CD4-positive, alpha-beta memory T cell (primary cell): Measurements from ENCODE around the gene EXOC8. TPM values are rescaled to one million over a fixed set of nuclear protein-coding genes. Genes with fewer than 3 reads are reported as not detected.
"Not testable (repeated sequence)": the region's sequence is repeated elsewhere in the genome, so short reads cannot be mapped to it uniquely, and the experiment has no call there.

Source experiments
- CTCF ChIA-PET: fragments of 350-600 bp; sonication (Branson Sonifier 250); formaldehyde crosslinking; loops from one replicate; lab custom pipeline; 2021; ENCODE audit warnings: inconsistent platforms; ENCODE audit not compliant: partially characterized antibody; lab: Charles Lee
- POLR2A ChIA-PET: fragments of 350-600 bp; sonication (Branson Sonifier 250); formaldehyde crosslinking; loops from one replicate; lab custom pipeline; 2021; ENCODE audit not compliant: partially characterized antibody; lab: Charles Lee
- DNase-seq, 5 donors: peaks; one replicate each; pipeline versions ENCODE4 v3.0.0 to v3.0.0-alpha.2; 2020 to 2022; ENCODE audit warnings: mixed read lengths in 1 of 5
- H3K27ac ChIP-seq: one replicate; pipeline ENCODE4 v1.7.0; 2013; ENCODE audit warnings: low read depth, low read length
- H3K27me3 ChIP-seq: 2 replicates; pipeline ENCODE4 v1.7.0; 2013; ENCODE audit warnings: mild to moderate bottlenecking, low read length, moderate library complexity; ENCODE audit not compliant: insufficient read depth
- H3K36me3 ChIP-seq: 2 replicates; pipeline ENCODE4 v1.7.0; 2013; ENCODE audit warnings: mild to moderate bottlenecking, low read length, moderate library complexity; ENCODE audit not compliant: insufficient read depth
- H3K4me1 ChIP-seq: 2 replicates; pipeline ENCODE4 v1.7.0; 2013; ENCODE audit warnings: mild to moderate bottlenecking, low read length, moderate library complexity; ENCODE audit not compliant: insufficient read depth
- H3K4me3 ChIP-seq, 2 donors: one replicate each; pipeline ENCODE4 v1.7.0; 2013; ENCODE audit warnings: low read length in 2 of 2, mild to moderate bottlenecking in 1 of 2
- H3K9me3 ChIP-seq, 2 donors: one replicate each; pipeline ENCODE4 v1.7.0; 2013; ENCODE audit warnings: low read length in 2 of 2, control low read depth in 1 of 2; ENCODE audit not compliant: control insufficient read depth in 1 of 2
- H3K27ac Mint-ChIP-seq, 7 donors: one replicate each; pipeline ENCODE4 v1.8.0; 2020 to 2021; ENCODE audit warnings: mixed read lengths in 7 of 7, mild to moderate bottlenecking in 6 of 7, inconsistent platforms in 3 of 7, moderate library complexity in 3 of 7
- H3K27me3 Mint-ChIP-seq, 2 donors: one replicate each; pipeline ENCODE4 v1.8.0; 2020 to 2021; ENCODE audit warnings: mixed read lengths in 2 of 2
- H3K36me3 Mint-ChIP-seq, 2 donors: one replicate each; pipeline ENCODE4 v1.8.0; 2020 to 2021; ENCODE audit warnings: mixed read lengths in 2 of 2, inconsistent platforms in 1 of 2, mild to moderate bottlenecking in 1 of 2
- H3K4me1 Mint-ChIP-seq, 4 donors: one replicate each; pipeline ENCODE4 v1.8.0; 2020 to 2021; ENCODE audit warnings: mixed read lengths in 4 of 4, mild to moderate bottlenecking in 1 of 4
- H3K4me3 Mint-ChIP-seq, 8 donors: one replicate each; pipeline ENCODE4 v1.8.0; 2020 to 2021; ENCODE audit warnings: mixed read lengths in 8 of 8, mild to moderate bottlenecking in 7 of 8, moderate library complexity in 6 of 8, inconsistent platforms in 3 of 8
- H3K9me3 Mint-ChIP-seq, 8 donors: one replicate each; pipeline ENCODE4 v1.8.0; 2020 to 2021; ENCODE audit warnings: mixed read lengths in 8 of 8, mild to moderate bottlenecking in 5 of 8, inconsistent platforms in 3 of 8, moderate library complexity in 1 of 8
- intact Hi-C: fragments of 100-400 bp; cut with micrococcal nuclease; formaldehyde crosslinking; loops from one replicate; pipeline ENCODE4 v1.15.1; 2023
- polyA plus RNA-seq, 2 donors: library from polyadenylated mRNA; unstranded; fragments of 300-500 nt; fragmentation: Illumina TruSeq; gene quantifications; one replicate each; pipeline ENCODE4 v1.2.3, GENCODE V29; 2021
- total RNA-seq, 2 experiments: library from RNA; stranded (reverse); gene quantifications; one replicate each; pipeline ENCODE4 v1.2.3, GENCODE V29; 2021

EXOC8 gene
- total and polyA plus RNA-seq, 4 experiments from 2014 or later, result 2.2 to 37.7 (median 20.4) TPM

DNA sequence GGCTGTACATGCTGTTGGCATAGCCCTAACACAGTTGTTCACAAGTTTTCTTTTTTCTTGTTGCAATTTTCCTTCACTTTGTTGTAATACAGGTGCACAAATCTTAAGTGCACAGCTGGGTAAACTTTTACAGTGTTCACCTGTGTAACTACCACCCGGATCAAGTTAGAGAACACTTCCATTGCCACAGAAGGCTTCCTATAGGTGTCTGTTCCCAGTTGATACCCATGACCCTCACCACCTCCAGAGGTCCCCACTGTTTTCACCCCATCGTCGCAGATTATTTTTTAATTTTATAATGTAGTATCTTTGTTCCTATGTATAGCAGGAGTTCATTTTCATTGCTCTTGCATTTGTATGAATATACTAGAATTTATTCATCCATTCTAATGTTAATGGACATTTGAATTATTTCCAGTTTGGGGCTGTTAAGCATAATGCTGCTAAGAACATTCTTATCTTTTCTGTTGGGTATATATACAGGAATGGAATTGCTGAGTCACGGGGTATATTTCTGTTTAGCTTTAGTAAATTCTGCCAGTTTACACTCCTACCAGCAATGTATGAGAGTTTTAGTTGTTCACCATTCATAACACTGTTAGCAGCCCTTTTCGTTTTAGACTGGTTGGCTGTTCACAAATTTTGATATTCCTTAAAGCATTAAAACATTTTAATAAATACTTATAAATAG, 16.8 kb upstream of the EXOC8 start:
- intact Hi-C loops, result loop anchor here (5.0 kb wide), 2 partner anchors 173 to 403 kb away; partner anchors contain the start of gene TSNAX
- peaks cover 5 to 9% (median 7%) of the 10 kb centered on the region in 4 donors for H3K4me1 Mint-ChIP-seq
- DNase-seq, result no peak
- Histone ChIP-seq H3K4me1 (peaks cover 5% of the 10 kb centered on the region), H3K9me3 (no peaks in the 10 kb centered on the region), H3K36me3 (peaks cover 25% of the 10 kb centered on the region), H3K4me3 (no peak overlapping the region), H3K27ac (no peak overlapping the region), H3K27me3 (no peaks in the 10 kb centered on the region)
- peak overlapping the region in 1 of 7 donors; percentile 13 for H3K27ac Mint-ChIP-seq
- peaks cover 16 to 31% of the 10 kb centered on the region in 2 donors for H3K36me3 Mint-ChIP-seq
- POLR2A ChIA-PET, result interaction anchor here (1.7 kb wide), 1 partner anchor 16 kb away, joined by 5 read pairs; the partner anchor contains the start of genes EXOC8 and SPRTN
- no peak overlapping the region for H3K4me3 Mint-ChIP-seq
- no peaks in the 10 kb centered on the region for H3K9me3 Mint-ChIP-seq
- CTCF ChIA-PET, result interaction anchor here (0.7 to 8.7 kb wide), 3 partner anchors 183 to 427 kb away, joined by 3 to 146 read pairs (median 3); no protein-coding TSS in a partner anchor
- H3K27me3 Mint-ChIP-seq, result no peaks in the 10 kb centered on the region

DNA sequence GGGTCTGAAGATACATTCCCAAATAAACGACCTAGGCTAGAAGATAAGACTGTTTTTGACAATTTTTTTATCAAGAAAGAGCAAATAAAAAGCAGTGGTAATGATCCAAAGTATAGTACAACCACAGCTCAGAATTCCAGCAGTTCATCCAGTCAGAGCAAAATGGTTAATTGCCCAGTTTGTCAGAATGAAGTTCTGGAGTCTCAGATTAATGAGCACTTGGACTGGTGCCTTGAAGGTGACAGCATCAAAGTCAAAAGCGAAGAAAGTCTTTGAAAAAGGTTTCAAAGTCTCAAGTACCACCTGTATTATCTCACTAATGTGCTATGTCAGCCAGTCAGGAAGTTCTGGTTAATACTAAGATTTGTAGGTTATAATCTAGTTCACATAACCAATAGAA, 15.4 kb upstream of the EXOC8 start:
- Mint-ChIP-seq H3K4me1 (peaks cover 5 to 8% (median 7%) of the 10 kb centered on the region in 4 donors), H3K9me3 (no peaks in the 10 kb centered on the region), H3K36me3 (peaks cover 19 to 41% of the 10 kb centered on the region in 2 donors), H3K27me3 (no peaks in the 10 kb centered on the region), H3K4me3 (no peak overlapping the region), H3K27ac (peak overlapping the region in 2 of 7 donors; percentile 17 to 18)
- ChIA-PET POLR2A (no interaction called here), CTCF (no interaction called here)
- Histone ChIP-seq H3K27me3 (no peaks in the 10 kb centered on the region), H3K36me3 (peaks cover 34% of the 10 kb centered on the region), H3K4me1 (peaks cover 3% of the 10 kb centered on the region), H3K4me3 (no peak overlapping the region), H3K27ac (no peak overlapping the region), H3K9me3 (no peaks in the 10 kb centered on the region)
- DNase-seq, result no peak
- intact Hi-C loops, result no loop called here

DNA sequence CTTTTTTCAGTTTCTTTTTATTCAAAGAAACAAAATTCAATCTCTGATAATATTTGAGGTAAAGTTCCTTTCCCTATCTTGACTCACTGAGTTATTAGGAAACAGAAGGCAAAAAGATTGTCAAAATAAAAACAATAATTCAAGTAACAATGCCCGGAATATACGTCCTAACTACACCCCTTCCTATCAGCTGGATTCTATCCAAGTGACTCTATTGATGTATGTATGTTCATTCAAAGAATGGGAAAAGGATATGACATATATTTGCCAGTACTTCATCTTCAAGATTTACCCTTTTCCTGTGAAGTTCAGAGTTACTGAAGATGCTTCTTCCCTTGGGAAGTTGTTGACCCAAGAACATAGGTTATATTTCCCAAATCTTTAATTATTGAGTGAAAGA, 14.2 kb upstream of the EXOC8 start:
- peaks cover 42% of the 10 kb centered on the region for H3K36me3 ChIP-seq

DNA sequence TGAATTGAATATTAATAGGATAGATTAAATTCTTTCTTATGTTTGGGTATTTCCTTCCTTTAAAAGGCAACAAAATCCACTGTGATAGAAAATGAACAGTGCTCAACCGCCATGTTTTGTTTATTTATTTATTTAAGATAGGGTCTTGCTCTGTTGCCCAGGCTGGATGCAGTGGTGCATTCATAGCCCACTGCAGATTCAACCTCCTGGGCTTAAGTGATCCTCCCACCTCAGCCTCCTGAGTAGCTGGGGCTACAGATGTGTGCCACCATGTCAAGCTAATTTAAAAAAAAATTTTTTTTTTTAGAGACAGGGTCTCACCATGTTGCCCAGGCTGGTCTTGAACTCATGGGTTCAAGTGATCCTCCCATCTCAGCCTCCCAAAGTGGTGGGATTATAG, 11.2 kb upstream of the EXOC8 start:
- H3K27ac ChIP-seq, H3K4me3 Mint-ChIP-seq, H3K27me3 Mint-ChIP-seq, DNase-seq, H3K27me3 ChIP-seq, H3K27ac Mint-ChIP-seq, intact Hi-C loops, H3K4me1 Mint-ChIP-seq, H3K9me3 ChIP-seq, H3K4me3 ChIP-seq, H3K4me1 ChIP-seq, H3K9me3 Mint-ChIP-seq: not testable (repeated sequence)
- ChIA-PET CTCF (interaction anchor here (1.6 to 2.1 kb wide), 2 partner anchors 8 to 255 kb away, joined by 5 to 7 read pairs; no protein-coding TSS in a partner anchor), POLR2A (interaction anchor here (2.2 kb wide), 1 partner anchor 11 kb away, joined by 11 read pairs; the partner anchor contains the start of genes EXOC8 and SPRTN)
- peaks cover 50% of the 10 kb centered on the region for H3K36me3 ChIP-seq
- peaks cover 28 to 57% of the 10 kb centered on the region in 2 donors for H3K36me3 Mint-ChIP-seq

More for the DNA sequence above, 14.2 kb upstream of the EXOC8 start:
- no peak overlapping the region for H3K4me3 ChIP-seq
- Mint-ChIP-seq H3K9me3 (no peaks in the 10 kb centered on the region), H3K27me3 (no peaks in the 10 kb centered on the region), H3K36me3 (peaks cover 23 to 47% of the 10 kb centered on the region in 2 donors), H3K4me3 (no peak overlapping the region), H3K4me1 (peaks cover 0 to 2% (median 0%) of the 10 kb centered on the region in 4 donors), H3K27ac (peak overlapping the region in 1 of 7 donors; percentile 36)
- intact Hi-C loops, result no loop called here
- no peak for DNase-seq
- no peak overlapping the region for H3K27ac ChIP-seq
- no peaks in the 10 kb centered on the region for H3K4me1 ChIP-seq
- no peaks in the 10 kb centered on the region for H3K9me3 ChIP-seq
- ChIA-PET POLR2A (interaction anchor here (1.1 kb wide), 1 partner anchor 13 kb away, joined by 3 read pairs; the partner anchor contains the start of gene SPRTN), CTCF (no interaction called here)
- H3K27me3 ChIP-seq, result no peaks in the 10 kb centered on the region

- ChIA-PET CTCF (interaction anchor here (1.6 to 2.1 kb wide), 2 partner anchors 9 to 255 kb away, joined by 5 to 7 read pairs; no protein-coding TSS in a partner anchor), POLR2A (interaction anchor here (2.2 kb wide), 1 partner anchor 11 kb away, joined by 11 read pairs; the partner anchor contains the start of genes EXOC8 and SPRTN)
- Mint-ChIP-seq H3K4me1 (peaks cover 4 to 12% (median 7%) of the 10 kb centered on the region in 4 donors), H3K36me3 (peaks cover 28 to 60% of the 10 kb centered on the region in 2 donors), H3K9me3 (no peaks in the 10 kb centered on the region), H3K4me3 (no peak overlapping the region), H3K27ac (no peak overlapping the region), H3K27me3 (no peaks in the 10 kb centered on the region)
- Histone ChIP-seq H3K4me1 (no peaks in the 10 kb centered on the region), H3K36me3 (peaks cover 50% of the 10 kb centered on the region), H3K27ac (no peak overlapping the region), H3K9me3 (no peaks in the 10 kb centered on the region), H3K27me3 (no peaks in the 10 kb centered on the region), H3K4me3 (no peak overlapping the region)
- intact Hi-C loops, result no loop called here
- DNase-seq, result no peak
These were observed 10.8 kb upstream of the EXOC8 start for GRCh38 chr1:231348442-231348841.

DNA sequence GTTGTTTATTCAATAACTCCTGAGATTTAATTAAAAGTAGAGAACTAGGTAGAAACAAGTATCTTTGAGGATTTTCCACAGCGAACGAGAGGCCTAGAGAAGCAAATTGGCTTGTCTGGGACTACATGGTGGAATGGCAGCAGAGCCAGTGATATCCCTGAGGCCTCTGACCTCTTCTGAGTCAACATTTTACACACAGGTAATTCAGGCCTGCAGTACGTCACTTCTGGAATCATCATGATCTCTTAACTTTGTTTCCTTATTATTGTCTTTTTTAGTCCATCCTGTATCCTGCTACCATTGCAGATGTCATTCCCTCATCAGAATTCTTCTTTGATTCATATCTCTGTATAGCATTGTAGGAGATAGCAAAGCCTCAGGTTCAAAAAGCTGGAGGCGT, 10.3 kb upstream of the EXOC8 start:
- Histone ChIP-seq H3K36me3 (peaks cover 47% of the 10 kb centered on the region), H3K4me3 (no peak overlapping the region), H3K4me1 (no peaks in the 10 kb centered on the region), H3K9me3 (no peaks in the 10 kb centered on the region), H3K27me3 (no peaks in the 10 kb centered on the region), H3K27ac (no peak overlapping the region)
- Mint-ChIP-seq H3K27ac (no peak overlapping the region), H3K36me3 (peaks cover 28 to 59% of the 10 kb centered on the region in 2 donors), H3K4me3 (no peak overlapping the region), H3K9me3 (no peaks in the 10 kb centered on the region), H3K27me3 (no peaks in the 10 kb centered on the region), H3K4me1 (peaks cover 9 to 14% (median 10%) of the 10 kb centered on the region in 4 donors)
- ChIA-PET POLR2A (no interaction called here), CTCF (interaction anchor here (1.6 to 2.1 kb wide), 2 partner anchors 9 to 255 kb away, joined by 5 to 7 read pairs; no protein-coding TSS in a partner anchor)
- DNase-seq, result no peak
- intact Hi-C loops, result no loop called here
